ENCODE data around the gene SLC23A2. TPM values are rescaled to one million over a fixed set of nuclear protein-coding genes. Genes with fewer than 3 reads are reported as not detected.

Gene SLC23A2
- total and polyA plus RNA-seq, 7 donors, result 0.60 to 15.2 (median 10.9) TPM

GRCh38 chr20:4815628-4816027 is 185.7 kb downstream of the SLC23A2 start:
- 74 to 76% methylated on average over 5 of the region's 5 CpGs for WGBS, 2 donors
- no peaks in the 10 kb centered on the region for H3K9me3 ChIP-seq
- no peak for DNase-seq
- TF ChIP-seq CTCF (IDR thresholded peaks at IDR 0.05), result no peak
- no peak for TF ChIP-seq EP300 (IDR thresholded peaks at IDR 0.05)
- no peak for TF ChIP-seq POLR2AphosphoS5 (IDR thresholded peaks at IDR 0.05)
- TF ChIP-seq POLR2A (IDR thresholded peaks at IDR 0.05), result no peak
- no peaks in the 10 kb centered on the region for H3K27me3 ChIP-seq
- intact Hi-C loops (cut with DNase I), result no loop called here
- peaks cover 0 to 8% (median 0%) of the 10 kb centered on the region in 4 donors for H3K36me3 ChIP-seq
- peak overlapping the region in 1 of 4 donors; percentile 67 for H3K27ac ChIP-seq
- no peak overlapping the region for H3K4me3 ChIP-seq
- H3K4me1 ChIP-seq, result peaks cover 0 to 53% (median 10%) of the 10 kb centered on the region in 4 donors

GRCh38 chr20:4814696-4815252 is 186.5 kb downstream of the SLC23A2 start:
- H3K4me1 ChIP-seq, result peaks cover 0 to 46% (median 7%) of the 10 kb centered on the region in 4 donors
- peak overlapping the region in 1 of 4 donors; percentile 24 for H3K4me3 ChIP-seq
- DNase-seq, result no peak
- no peaks in the 10 kb centered on the region for H3K27me3 ChIP-seq
- H3K9me3 ChIP-seq, result no peaks in the 10 kb centered on the region
- intact Hi-C loops (cut with DNase I), result no loop called here
- 39 to 45% methylated on average over 20 of the region's 20 CpGs for WGBS, 2 donors
- peak overlapping the region; percentile 40 to 71 (median 60) for H3K27ac ChIP-seq
- H3K36me3 ChIP-seq, result peaks cover 0 to 5% (median 0%) of the 10 kb centered on the region in 4 donors
- TF ChIP-seq CTCF (IDR thresholded peaks at IDR 0.05), result no peak
- no peak for TF ChIP-seq POLR2AphosphoS5 (IDR thresholded peaks at IDR 0.05)

GRCh38 chr20:4813863-4814695 is 187.2 kb downstream of the SLC23A2 start:
- H3K4me1 ChIP-seq, result peaks cover 0 to 52% (median 7%) of the 10 kb centered on the region in 4 donors
- intact Hi-C loops (cut with DNase I), result no loop called here

More at GRCh38 chr20:4813863-4814695, 187.2 kb downstream of the SLC23A2 start:
- peak overlapping the region in 1 of 4 donors; percentile 24 for H3K4me3 ChIP-seq
- no peaks in the 10 kb centered on the region for H3K9me3 ChIP-seq
- TF ChIP-seq EP300 (IDR thresholded peaks at IDR 0.05), result no peak
- TF ChIP-seq POLR2AphosphoS5 (IDR thresholded peaks at IDR 0.05), result peak in 2 of 4 donors; percentile 45 to 60
- no peak for TF ChIP-seq CTCF (IDR thresholded peaks at IDR 0.05)
- no peak for TF ChIP-seq POLR2A (IDR thresholded peaks at IDR 0.05)
- WGBS, 2 donors, result 38 to 66% methylated on average over 13 of the region's 13 CpGs
- peak overlapping the region; percentile 40 to 71 (median 64) for H3K27ac ChIP-seq
- H3K27me3 ChIP-seq, result no peaks in the 10 kb centered on the region
- no peak for DNase-seq
- peaks cover 0 to 5% (median 0%) of the 10 kb centered on the region in 4 donors for H3K36me3 ChIP-seq

All from sigmoid colon (tissue), 7 donors.